Esophagus mucosa (tissue), 1 donor: ENCODE results near the gene CAMSAP3. TPM values are rescaled to one million over a fixed set of nuclear protein-coding genes. Genes with fewer than 3 reads are reported as not detected.

Experiments
- ATAC-seq: fragments of 200-7000 bp; cut with Tn5 transposase; one replicate; pipeline ENCODE4 v1.9.1; 2020
- total RNA-seq: library from RNA; stranded (reverse); gene quantifications from one replicate; pipeline ENCODE4 v1.2.4, GENCODE V29; 2023
- donor health status: DM: yes; HTN: yes; CAD: no.

Gene CAMSAP3
- total RNA-seq, 1 donor from 2014 or later = 21.2 TPM

DNA sequence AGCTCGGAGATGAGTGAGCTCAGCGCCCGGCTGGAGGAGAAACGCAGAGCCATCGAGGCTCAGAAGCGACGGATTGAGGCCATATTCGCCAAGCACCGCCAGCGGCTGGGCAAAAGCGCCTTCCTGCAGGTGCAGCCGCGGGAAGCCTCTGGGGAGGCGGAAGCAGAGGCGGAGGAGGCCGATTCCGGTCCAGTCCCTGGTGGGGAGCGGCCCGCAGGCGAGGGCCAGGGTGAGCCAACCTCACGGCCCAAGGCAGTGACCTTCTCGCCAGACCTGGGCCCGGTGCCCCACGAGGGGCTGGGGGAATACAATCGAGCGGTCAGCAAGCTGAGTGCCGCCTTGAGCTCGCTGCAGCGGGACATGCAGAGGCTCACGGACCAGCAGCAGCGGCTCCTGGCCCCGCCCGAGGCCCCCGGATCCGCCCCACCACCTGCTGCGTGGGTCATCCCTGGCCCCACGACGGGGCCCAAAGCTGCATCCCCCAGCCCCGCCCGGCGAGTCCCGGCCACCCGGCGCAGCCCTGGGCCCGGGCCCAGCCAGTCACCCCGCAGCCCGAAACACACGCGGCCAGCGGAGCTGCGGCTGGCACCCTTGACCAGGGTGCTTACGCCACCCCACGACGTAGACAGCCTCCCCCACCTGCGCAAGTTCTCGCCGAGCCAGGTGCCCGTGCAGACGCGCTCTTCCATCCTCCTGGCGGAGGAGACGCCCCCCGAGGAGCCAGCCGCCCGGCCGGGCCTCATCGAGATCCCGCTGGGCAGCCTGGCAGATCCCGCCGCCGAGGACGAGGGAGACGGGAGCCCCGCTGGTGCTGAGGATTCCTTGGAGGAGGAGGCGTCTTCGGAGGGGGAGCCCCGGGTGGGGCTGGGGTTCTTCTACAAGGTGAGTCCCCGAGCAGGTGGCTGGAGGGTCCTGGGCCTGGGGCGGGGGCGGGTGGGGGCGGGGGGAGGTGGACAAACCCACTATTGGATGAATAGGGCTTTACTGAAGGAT is 16.9 kb downstream of the CAMSAP3 start:
- no peak for ATAC-seq

DNA sequence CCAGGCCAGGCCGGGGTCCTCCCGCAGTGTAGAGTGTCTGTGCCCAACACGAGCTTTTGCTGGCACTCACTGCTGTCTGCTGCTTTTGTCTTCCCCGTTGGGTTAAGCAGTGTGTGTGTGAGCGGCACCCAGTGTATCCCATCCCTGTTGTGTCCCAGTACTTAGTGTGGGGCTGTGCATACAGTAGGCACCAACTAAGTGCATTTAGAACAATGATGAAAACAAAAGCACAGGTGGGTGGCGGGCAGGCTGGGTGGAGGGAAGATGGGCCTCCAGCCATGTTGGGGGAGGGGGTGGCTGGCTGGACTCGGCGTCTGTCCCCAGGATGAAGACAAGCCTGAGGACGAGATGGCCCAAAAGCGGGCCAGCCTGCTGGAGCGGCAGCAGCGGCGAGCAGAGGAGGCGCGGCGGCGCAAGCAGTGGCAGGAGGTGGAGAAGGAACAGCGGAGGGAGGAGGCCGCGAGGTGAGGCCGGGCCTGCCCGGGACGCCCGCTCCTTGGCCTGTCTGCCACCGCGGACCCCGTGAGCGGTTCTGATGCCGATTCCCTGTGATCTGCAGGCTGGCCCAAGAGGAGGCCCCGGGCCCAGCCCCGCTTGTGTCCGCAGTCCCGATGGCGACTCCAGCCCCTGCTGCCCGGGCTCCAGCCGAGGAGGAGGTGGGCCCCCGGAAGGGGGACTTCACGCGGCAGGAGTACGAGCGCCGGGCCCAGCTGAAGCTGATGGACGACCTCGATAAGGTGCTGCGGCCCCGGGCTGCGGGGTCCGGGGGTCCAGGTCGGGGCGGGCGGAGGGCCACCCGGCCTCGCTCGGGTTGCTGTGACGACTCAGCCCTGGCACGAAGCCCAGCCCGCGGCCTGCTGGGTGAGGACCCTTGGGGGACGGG is 19.4 kb downstream of the CAMSAP3 start:
- no peak for ATAC-seq

DNA sequence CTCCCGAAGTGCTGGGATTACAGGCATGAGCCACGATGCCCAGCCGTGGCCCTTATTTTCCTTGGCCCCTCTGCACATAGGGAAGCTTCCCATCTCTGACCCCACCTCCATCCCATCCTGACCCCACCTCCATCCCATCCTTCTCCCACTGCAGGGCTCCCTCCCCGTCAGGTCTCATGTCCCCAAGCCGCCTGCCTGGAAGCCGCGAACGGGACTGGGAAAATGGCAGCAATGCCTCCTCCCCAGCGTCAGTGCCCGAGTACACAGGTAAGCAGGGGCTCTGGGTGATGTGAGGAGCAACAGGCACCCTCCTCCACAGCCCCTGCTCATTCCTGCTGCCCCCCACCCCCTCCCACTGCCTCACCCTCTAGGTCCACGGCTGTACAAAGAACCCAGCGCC is 21.5 kb downstream of the CAMSAP3 start:
- no peak for ATAC-seq

DNA sequence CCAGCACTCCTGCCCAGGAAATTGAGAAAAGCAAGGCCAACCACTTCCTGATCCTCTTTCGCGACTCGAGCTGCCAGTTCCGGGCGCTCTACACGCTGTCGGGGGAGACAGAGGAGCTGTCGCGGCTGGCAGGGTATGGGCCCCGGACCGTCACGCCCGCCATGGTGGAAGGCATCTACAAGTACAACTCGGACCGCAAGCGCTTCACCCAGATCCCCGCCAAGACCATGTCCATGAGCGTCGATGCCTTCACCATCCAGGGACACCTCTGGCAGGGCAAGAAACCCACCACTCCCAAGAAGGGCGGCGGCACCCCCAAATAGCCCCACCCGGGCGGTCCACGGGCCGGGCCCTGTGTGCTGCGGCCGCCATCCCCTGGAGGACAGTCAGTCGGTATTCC is 22.1 kb downstream of the CAMSAP3 start:
- no peak for ATAC-seq

DNA sequence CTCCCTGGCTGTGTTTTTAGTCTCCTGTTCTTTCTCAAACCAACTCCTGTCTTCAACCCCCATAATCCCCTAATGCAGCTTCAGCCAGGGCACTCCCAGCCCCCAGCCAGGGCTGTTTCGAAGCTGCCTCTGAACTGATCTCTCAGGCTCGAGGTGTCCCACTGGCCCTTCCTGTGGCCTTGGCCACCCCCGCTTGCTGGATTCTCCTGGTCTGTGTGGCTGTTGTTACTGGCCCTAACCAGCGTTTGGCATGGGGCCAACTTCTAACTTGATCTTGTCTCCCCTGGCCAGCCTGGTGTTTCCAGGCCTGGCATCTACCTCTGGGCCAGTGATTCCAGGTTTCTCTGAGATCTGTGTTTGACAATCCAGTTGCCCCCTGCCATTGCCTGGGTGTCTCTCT is 22.7 kb downstream of the CAMSAP3 start:
- no peak for ATAC-seq

DNA sequence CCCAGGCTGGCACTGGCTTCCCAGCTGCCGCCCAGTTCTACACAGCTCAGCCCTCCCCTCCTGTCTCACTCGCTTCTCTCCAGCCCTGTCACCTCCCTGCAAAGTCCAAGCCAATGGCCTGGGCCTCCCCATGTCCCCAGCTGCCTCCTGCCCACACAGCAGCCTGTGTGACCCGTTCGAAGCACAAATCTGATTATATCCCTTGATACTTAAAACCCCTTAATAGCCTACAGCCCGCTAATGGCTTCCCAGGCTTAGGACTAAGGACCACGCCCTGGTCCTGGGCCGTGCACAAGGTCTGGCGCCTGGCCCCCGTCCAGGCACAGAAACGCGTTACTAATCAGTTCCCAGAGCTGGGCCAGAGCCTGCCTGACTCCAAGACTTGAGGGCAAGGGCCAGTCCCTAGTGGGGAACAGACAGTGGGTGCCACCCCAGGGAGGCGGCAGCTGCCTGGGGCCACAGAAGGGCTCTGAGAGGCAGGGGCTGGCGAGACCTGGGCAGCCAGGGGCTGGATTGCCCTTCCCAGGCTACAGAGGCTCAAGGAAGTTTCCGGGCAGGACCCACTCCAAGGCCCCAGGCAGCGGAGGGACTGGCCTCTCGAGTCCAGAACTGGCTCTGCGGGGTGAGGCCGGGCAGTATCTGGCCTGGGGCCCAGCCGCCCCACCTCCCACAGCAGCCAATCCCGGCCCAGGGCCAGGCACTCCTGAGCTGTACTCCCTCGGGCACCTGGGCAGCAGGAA is 23.3 kb downstream of the CAMSAP3 start:
- peak; percentile 81 for ATAC-seq

DNA sequence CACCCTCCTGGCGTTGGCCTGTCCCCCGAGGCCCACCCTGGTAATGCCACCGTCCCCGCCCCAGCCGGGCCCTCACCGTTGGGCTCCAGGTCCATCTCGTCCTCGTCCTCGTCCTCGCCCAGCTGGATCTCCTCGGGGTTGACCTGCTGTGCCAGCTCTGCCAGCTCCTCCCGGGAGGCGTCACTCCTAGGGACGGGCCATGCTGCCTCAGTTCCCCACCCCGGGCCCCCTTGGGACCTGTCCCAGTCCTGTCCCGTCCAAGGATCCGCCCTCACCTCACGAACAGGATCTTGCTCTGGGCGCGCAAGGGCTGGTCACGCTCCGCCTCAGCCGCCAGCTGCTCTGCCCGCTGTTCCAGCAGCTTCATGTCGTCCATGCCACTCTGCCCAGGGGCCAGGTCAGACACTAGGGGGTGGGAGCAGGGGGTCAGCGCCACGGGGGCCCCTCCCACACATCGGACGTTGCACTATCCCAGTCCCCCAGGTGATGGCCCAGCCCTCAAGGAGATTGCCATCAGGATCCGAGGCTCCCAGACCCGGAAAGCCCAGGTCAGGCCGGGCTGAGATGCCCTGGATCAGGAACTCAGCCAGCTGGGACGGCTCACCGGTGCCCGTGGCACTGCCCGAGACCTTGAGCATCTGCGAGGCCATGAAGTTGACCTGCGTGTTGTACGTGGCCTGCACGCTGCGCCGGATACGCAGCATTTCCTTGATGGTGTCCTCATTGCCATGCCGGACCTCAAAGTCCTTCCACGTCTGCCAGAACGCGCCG is 24.2 kb downstream of the CAMSAP3 start:
- ATAC-seq = peak; percentile 75

DNA sequence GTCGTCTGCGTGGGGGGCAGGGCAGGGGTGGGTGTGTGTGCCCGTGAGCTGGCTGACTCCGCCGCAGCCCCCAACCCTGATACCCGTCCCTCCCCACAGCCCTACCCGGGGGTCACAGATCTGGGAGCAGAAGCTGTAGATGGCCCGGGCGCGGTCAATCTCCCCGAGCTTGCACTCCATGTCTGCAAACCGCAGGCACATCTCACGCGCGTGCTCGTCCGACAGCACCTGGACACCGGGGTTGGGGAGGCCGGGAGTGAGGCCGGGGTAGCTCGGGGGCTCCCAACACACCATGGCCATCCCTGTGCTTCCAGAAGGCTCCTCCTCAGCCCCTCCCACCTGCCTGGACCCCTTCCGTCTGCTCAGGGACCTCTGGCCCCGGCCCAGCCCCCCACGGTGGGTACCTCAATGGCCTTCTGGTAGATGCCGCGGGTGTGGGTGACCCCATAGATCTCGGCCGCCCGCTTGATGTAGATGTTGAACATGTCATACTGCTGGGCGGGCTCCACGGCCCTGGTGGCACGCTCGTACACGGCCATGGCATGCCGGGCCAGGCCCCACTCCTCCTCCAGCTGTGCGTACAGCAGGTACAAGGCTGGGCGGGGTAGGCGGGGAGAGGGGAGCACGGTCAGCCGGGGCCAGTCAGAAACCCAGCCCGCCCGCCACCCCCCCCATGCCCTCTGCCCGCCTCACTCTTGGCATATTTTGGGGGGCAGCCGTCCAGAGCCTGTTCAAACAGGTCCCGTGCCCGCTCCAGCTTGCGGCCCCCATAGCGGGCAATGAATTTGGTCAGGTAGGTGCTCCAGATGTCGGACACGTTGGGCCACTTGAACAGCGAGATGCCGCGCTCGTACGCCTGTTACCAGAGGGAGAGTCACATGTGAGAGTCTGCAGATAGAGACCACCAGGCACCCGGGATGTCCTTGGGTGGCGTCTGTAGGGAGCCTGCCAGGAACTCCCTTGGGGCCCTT is 25.1 kb downstream of the CAMSAP3 start:
- ATAC-seq = no peak

DNA sequence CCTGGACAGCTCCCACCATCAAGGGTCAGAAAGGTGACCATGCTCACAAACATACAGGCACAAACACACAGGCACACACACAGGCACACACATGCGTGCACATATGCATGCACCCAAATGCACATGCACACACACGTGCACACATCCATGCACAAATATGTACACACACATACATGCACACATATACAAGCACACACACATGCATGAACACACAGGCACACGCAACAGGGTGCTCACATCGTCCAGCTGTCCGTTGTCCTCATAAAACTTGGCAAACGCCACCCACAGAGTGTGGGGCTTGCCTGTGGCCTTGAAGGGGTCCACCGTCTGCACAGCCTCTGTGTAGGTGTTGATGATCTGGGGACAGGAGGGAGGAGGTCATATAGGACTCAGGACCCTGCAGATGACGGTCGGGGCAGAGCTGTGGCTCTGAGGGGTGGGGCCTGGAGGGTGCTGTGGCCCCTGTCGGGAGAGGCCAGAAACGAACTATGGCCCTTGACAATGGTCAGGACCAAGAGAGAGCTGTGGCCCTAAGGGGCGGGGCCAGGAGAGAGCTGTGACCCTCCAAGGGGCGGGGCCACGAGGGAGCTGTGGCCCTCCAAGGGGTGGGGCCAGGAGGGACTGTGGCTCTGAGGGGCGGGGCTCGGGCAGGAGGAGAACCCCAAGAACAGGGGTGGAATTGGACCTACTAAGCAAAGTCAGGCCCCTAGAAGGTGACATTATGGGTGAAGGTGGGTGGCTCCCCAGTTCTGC is 27.4 kb downstream of the CAMSAP3 start:
- no peak for ATAC-seq

DNA sequence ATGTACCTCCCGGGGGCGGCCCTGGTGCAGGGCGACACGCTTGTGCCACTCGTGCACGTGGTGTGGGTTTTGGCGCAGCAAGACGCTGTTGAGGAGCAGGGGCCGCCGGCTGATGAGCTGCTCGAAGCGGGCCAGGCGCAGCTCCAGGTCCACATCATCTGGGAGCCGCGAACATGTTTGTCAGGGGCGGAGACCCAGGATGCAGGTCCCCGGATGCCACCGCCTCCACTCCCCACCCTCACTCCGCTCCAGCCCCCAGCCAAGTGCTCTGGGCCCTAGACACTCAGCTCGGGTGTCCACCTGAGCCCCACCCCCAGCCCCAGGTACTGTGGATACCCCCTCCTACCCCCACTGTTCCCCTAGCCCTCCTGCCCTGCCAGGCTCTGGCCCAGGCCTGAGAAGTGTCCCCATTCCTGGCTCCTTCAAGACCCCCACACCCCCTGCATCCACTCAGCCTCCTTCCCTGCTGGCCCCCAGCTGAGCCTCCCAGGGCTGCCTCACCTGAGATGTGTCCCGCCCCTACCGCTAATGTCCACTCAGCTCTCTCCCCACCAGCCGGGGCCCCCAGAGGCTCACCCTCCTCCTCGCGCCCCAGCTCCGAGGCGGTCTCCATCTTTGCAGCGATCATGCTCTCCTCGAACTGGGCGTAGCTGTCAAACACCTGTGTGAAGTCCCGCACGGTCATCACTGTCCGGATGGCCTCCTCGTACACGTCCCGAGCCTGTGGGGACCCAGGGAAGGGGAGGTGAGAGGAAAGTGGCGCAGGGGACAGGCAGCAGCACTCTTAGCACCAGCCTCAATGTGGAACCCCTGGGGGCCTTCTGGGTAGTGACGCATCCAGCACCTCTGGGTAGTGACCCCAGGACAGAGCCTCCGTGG is 28.3 kb downstream of the CAMSAP3 start:
- no peak for ATAC-seq

DNA sequence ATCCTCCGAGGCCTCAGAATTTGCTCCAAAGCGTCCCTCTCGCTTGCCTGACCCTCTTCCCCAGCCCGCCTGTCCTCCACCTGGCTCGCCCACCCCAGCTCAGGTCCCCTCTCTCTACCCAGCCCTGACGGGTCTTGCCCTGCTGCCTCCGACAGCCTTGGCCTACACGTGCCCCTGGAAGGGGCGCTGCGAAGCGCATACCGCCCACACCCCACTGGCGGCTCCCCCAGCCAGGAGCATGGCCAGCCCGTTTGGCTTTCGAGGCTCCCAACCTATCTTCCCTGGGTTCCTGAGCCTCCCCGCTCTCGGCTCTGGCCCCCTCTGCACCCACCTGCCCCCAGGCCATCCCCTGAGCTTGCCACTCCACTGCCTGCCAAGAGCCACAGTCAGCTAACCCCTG is 29.1 kb downstream of the CAMSAP3 start:
- ATAC-seq = no peak

DNA sequence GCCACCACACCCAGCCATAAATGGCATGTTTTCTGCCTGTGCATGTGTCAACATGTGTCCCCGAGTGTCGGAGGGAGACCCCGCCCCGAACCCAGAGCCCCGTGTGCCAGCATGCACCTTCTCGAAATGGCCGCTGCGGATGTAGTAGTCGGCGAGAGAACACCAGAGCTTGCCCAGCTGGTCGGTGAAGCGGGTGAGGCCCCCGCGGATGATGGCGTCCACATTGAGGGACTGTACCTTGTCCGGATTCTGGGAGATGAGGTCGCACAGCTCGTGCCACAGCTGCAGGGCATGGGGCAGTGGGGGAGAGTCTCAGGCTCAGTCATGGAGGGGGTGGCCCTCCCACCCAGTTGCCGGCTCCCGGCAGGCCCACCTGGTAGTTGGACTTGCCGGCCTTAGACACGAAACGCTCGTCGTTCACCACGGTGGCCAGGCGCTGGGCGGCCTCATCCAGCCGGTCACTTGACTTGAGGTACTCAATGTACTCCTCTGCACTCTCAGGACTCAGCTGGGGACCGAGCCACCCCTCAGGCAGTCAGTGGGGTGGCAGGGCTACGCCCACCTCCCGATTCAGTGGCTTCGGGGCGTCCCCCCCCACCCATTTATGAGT is 30.2 kb downstream of the CAMSAP3 start:
- no peak for ATAC-seq

DNA sequence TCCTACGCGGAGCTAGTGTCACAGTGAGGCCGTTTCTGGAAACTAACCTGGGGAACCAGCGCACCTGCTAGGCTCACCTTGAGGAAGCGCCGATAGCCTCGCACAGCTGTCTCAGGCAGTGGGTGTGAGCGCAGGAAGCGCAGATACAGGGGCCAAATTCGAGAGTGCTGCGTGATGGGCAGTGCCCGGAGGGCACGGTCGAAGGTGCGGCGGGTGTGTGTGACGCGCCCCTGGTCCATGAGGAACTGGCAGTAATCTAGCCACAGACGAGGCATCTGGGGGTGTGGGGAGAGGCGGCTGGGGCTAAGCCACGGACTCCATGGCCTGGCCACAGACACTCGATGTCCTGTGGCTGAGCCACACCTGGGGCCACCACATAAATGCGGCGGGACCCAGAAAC is 31.5 kb downstream of the CAMSAP3 start:
- ATAC-seq = no peak

DNA sequence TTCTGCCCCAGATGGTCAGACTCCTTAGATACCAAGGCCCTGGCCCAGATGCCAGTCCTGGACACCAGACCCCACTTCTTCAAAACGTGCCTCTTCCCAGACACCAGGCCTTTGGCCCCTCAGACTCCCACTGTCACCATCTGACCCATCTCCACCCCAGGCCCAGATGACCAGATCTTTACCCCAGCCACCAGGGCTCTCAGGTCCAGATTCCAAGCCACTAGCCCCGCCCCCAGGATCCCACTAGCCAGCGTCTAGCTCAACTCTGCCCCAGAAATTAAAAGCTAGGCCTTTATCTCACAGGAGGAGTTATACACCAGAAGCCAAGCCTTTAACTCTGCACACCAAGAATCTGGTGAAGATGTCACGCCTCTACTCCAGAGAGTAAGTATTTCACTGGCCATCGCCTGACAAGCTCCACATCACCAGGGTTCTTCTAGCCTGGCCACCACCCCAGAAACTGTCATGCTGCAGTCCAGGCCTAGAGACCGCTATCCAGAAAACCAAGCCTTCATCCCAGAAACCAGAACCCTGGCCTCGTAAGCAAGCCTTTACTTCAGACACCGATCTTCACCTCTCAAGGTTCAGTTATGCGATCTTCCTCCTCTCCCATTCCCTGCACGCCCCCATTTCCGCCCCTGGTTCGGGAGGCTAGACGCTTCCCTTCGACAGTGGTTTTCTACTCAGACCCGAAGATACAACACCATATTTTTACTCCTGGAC is 33.1 kb downstream of the CAMSAP3 start:
- ATAC-seq = no peak

DNA sequence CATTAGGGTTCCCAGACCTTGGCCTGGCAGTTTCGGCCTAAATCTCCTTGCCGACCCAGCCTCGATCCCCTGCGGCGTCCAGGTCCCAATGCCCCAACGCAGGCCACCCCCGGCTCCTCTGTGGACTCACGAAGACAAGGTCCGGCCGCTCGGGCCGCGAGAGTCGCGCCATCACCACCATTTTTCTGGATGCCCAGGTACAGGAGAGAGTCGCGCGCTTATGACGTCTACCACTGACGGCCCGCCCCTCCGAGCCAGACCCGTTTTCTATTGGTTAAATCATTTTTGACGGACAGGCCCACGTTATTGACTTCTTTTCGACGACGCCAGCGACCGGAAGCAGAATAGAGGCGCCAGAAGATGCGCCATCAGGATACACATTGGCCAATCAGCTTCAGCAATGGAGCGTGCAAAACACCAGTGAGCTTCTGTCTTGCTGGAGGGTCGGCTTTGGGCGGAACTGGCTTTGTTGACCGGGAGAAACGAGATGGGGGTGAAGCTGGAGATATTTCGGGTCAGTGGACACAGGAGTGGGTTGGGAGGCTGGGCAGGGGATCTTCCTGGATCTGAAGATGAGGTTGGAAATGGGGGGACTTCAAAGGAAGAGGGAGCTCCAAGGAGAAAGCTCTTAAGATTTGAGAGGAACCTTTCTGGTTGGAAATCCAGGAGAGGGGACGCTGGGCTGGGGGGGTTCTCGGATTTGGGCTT is 33.8 kb downstream of the CAMSAP3 start, which contains the start of the genes PET100 and XAB2:
PET100 (plus strand) TSS at position 447 of the 708 bp plus-strand sequence; CDS start at position 488, 41 bp downstream.
XAB2 (minus strand) TSS at position 199 of the 708 bp plus-strand sequence; CDS start at position 181, 18 bp downstream.
- ATAC-seq = peak; percentile 94

DNA sequence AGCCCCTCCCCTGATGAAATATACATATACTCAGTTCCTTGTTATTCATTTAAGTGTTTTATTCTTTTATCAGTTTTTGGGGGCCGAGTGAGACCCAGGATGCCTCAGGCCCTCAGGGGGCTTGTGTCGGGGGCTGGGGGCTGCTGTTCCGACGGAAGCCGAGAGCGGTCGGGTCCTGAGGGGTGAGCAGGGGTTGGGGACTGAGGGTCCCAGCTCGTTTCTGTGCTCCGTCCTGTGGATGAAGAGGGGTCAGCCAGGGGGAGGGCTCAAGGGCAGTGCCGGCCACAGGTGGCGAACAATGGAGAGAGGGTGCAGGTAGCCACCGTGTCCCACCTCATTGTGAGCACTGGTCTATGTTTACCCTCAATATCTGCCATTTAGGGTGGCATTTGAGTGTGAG is 35.9 kb downstream of the CAMSAP3 start:
- ATAC-seq = no peak
